Measurements from ENCODE around the gene ATXN7L1.

Gene ATXN7L1

DNA sequence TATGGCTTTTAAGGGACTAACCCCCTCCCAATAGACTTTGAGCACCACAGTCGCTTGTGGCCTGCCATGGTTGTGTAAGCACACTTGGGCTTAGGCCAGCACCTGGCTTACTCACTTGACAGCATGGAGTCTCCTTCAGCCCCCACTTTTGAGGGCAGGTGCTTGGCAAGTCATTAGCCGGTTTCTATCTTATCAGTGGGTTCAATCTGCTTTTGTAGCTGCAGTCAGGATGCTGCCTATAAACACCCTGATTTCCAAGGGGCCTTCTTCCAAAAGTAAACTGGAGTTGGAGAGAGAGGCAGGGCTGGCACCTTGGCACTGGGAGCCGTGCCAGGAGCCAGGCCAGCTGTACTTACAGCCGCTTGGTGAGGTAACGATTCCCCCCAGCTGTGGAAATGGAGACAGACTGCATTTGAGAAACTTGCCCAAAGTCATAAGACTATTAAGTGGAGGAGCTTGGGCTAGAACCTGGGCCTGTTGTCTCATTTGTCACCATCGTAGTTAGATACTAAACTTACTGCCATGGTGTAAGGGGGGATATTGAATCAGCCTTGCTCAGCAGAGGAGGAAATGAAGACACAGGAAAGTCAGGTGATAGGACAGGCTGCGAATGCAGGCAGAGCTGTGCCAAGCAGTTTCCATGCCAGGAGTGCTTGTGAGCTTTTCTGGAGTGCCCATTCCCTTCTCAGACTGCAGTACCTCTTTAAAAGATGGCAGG is 202.9 kb downstream of the ATXN7L1 start:
- H3K4ac ChIP-seq (ENCODE audit: low read depth, low read length), result no peak overlapping the region
- no peak overlapping the region for H2BK5ac ChIP-seq (ENCODE audit: low read depth, low read length, poor library complexity)
- no peak overlapping the region for H3K14ac ChIP-seq (ENCODE audit: low read length)
- no peak overlapping the region for H2BK120ac ChIP-seq (ENCODE audit: insufficient read depth, low read length, poor library complexity)
- H3K9me3 ChIP-seq (ENCODE audit: insufficient read depth, low read depth, low read length), result peaks cover 2% of the 10 kb centered on the region
- no peaks in the 10 kb centered on the region for H3K4me1 ChIP-seq (ENCODE audit: control insufficient read depth in 1 of 2, insufficient read depth in 2 of 2, low read length in 2 of 2)
- H3K36me3 ChIP-seq (ENCODE audit: control insufficient read depth in 1 of 2, insufficient read depth in 2 of 2, low read length in 2 of 2), result no peaks in the 10 kb centered on the region
- no peak overlapping the region for H2AK5ac ChIP-seq (ENCODE audit: low read length)
- no peak overlapping the region for H3K23ac ChIP-seq (ENCODE audit: low read length)
- no peak overlapping the region for H4K12ac ChIP-seq (ENCODE audit: low read depth, low read length)
- no peak overlapping the region for H2BK12ac ChIP-seq (ENCODE audit: low read length)
- H3K4me2 ChIP-seq (ENCODE audit: low read length), result no peak overlapping the region
- no peaks in the 10 kb centered on the region for H3K79me1 ChIP-seq (ENCODE audit: low read length)
- no peak overlapping the region for H3K27ac ChIP-seq (ENCODE audit: low read depth, low read length)
- no peak overlapping the region for H4K8ac ChIP-seq (ENCODE audit: low read depth, low read length)
- WGBS (ENCODE audit: extremely low coverage, insufficient coverage, insufficient read length), result no CpG with 5 or more reads among the region's 7 CpGs
- no peak overlapping the region for H3K9ac ChIP-seq (ENCODE audit: low read length)
- no peak overlapping the region for H2AFZ ChIP-seq (ENCODE audit: insufficient read depth, low read length, poor library complexity)
- no peak overlapping the region for H4K91ac ChIP-seq (ENCODE audit: low read depth, low read length)
- no peak overlapping the region for H3K18ac ChIP-seq (ENCODE audit: low read length)
- no peak for DNase-seq
- no peaks in the 10 kb centered on the region for H3K79me2 ChIP-seq (ENCODE audit: control insufficient read depth, insufficient read depth, low read length, poor library complexity)
- H3K27me3 ChIP-seq (ENCODE audit: insufficient read depth, low read length), result no peaks in the 10 kb centered on the region
- H3K4me3 ChIP-seq (ENCODE audit: low read depth, low read length), result no peak overlapping the region

DNA sequence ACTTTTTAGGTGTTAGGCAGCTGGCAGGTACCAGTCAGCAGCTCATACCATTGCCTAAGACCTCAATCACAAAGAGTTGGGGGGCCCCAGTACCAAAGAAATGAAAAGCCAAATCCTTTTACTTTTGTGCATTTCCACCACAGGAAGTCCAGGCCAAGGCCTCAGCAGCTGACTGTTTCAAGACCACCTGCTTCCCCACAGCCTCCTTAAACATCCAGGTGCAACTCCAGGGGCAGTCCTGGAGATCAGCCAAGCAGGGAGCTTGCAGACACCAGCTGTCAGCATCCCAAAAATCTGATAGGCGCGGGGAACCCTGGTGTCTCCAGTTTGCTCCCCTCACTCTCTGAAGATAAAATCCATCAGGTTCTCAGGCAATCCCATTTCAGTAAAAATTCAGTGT is 203.6 kb downstream of the ATXN7L1 start:
- H3K79me1 ChIP-seq (ENCODE audit: low read length), result no peaks in the 10 kb centered on the region
- H3K9me3 ChIP-seq (ENCODE audit: insufficient read depth, low read depth, low read length), result peaks cover 2% of the 10 kb centered on the region
- H2BK12ac ChIP-seq (ENCODE audit: low read length), result no peak overlapping the region
- DNase-seq, result no peak
- no peaks in the 10 kb centered on the region for H3K4me1 ChIP-seq (ENCODE audit: control insufficient read depth in 1 of 2, insufficient read depth in 2 of 2, low read length in 2 of 2)
- no peak overlapping the region for H4K8ac ChIP-seq (ENCODE audit: low read depth, low read length)
- H3K36me3 ChIP-seq (ENCODE audit: control insufficient read depth in 1 of 2, insufficient read depth in 2 of 2, low read length in 2 of 2), result no peaks in the 10 kb centered on the region
- H4K91ac ChIP-seq (ENCODE audit: low read depth, low read length), result no peak overlapping the region
- no peak overlapping the region for H3K18ac ChIP-seq (ENCODE audit: low read length)
- H2AFZ ChIP-seq (ENCODE audit: insufficient read depth, low read length, poor library complexity), result no peak overlapping the region
- H3K4me2 ChIP-seq (ENCODE audit: low read length), result no peak overlapping the region
- H3K27me3 ChIP-seq (ENCODE audit: insufficient read depth, low read length), result no peaks in the 10 kb centered on the region
- H2BK5ac ChIP-seq (ENCODE audit: low read depth, low read length, poor library complexity), result no peak overlapping the region
- no peak overlapping the region for H2AK5ac ChIP-seq (ENCODE audit: low read length)
- no CpG with 5 or more reads among the region's 2 CpGs for WGBS (ENCODE audit: extremely low coverage, insufficient coverage, insufficient read length)
- no peaks in the 10 kb centered on the region for H3K79me2 ChIP-seq (ENCODE audit: control insufficient read depth, insufficient read depth, low read length, poor library complexity)
- H3K14ac ChIP-seq (ENCODE audit: low read length), result no peak overlapping the region
- H4K12ac ChIP-seq (ENCODE audit: low read depth, low read length), result no peak overlapping the region
- H3K23ac ChIP-seq (ENCODE audit: low read length), result no peak overlapping the region
- no peak overlapping the region for H3K27ac ChIP-seq (ENCODE audit: low read depth, low read length)
- no peak overlapping the region for H3K9ac ChIP-seq (ENCODE audit: low read length)
- H2BK120ac ChIP-seq (ENCODE audit: insufficient read depth, low read length, poor library complexity), result no peak overlapping the region
- H3K4ac ChIP-seq (ENCODE audit: low read depth, low read length), result no peak overlapping the region
- H3K4me3 ChIP-seq (ENCODE audit: low read depth, low read length), result no peak overlapping the region

DNA sequence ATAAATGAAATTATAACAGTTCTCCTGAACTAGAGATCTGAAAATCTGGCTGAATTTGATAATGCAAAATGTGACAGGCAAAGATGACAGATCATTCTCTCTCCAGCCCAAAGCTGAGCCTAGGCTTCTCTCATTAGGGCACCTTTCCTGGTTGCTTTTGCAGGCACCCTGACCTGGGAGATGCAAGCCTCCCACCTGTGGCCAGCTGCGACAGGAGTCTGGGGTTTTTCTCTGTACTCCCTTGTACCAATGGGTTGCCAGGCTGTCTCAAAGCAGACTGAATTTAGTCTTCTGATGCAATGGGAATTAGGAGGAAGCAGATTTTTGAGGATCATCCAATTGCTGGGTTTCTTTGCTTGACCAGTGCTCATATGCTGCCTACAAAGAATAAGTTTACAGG is 210.1 kb downstream of the ATXN7L1 start:
- no peak overlapping the region for H3K14ac ChIP-seq (ENCODE audit: low read length)
- no peak overlapping the region for H4K91ac ChIP-seq (ENCODE audit: low read depth, low read length)
- H3K36me3 ChIP-seq (ENCODE audit: control insufficient read depth in 1 of 2, insufficient read depth in 2 of 2, low read length in 2 of 2), result no peaks in the 10 kb centered on the region
- no peak overlapping the region for H2BK12ac ChIP-seq (ENCODE audit: low read length)
- no peak overlapping the region for H3K4ac ChIP-seq (ENCODE audit: low read depth, low read length)
- no peaks in the 10 kb centered on the region for H3K79me2 ChIP-seq (ENCODE audit: control insufficient read depth, insufficient read depth, low read length, poor library complexity)
- no peak overlapping the region for H3K18ac ChIP-seq (ENCODE audit: low read length)
- H3K4me2 ChIP-seq (ENCODE audit: low read length), result no peak overlapping the region
- H3K9me3 ChIP-seq (ENCODE audit: insufficient read depth, low read depth, low read length), result no peaks in the 10 kb centered on the region
- no peak overlapping the region for H2BK120ac ChIP-seq (ENCODE audit: insufficient read depth, low read length, poor library complexity)
- no peak overlapping the region for H3K27ac ChIP-seq (ENCODE audit: low read depth, low read length)
- WGBS (ENCODE audit: extremely low coverage, insufficient coverage, insufficient read length), result no CpG with 5 or more reads among the region's 1 CpG
- H3K4me3 ChIP-seq (ENCODE audit: low read depth, low read length), result no peak overlapping the region
- DNase-seq, result no peak
- no peak overlapping the region for H2AFZ ChIP-seq (ENCODE audit: insufficient read depth, low read length, poor library complexity)
- no peak overlapping the region for H2AK5ac ChIP-seq (ENCODE audit: low read length)
- no peak overlapping the region for H2BK5ac ChIP-seq (ENCODE audit: low read depth, low read length, poor library complexity)
- no peak overlapping the region for H4K12ac ChIP-seq (ENCODE audit: low read depth, low read length)
- no peaks in the 10 kb centered on the region for H3K79me1 ChIP-seq (ENCODE audit: low read length)
- no peak overlapping the region for H4K8ac ChIP-seq (ENCODE audit: low read depth, low read length)
- no peak overlapping the region for H3K9ac ChIP-seq (ENCODE audit: low read length)
- peaks cover 8 to 10% of the 10 kb centered on the region in 2 experiments for H3K4me1 ChIP-seq (ENCODE audit: control insufficient read depth in 1 of 2, insufficient read depth in 2 of 2, low read length in 2 of 2)
- no peaks in the 10 kb centered on the region for H3K27me3 ChIP-seq (ENCODE audit: insufficient read depth, low read length)
- no peak overlapping the region for H3K23ac ChIP-seq (ENCODE audit: low read length)

DNA sequence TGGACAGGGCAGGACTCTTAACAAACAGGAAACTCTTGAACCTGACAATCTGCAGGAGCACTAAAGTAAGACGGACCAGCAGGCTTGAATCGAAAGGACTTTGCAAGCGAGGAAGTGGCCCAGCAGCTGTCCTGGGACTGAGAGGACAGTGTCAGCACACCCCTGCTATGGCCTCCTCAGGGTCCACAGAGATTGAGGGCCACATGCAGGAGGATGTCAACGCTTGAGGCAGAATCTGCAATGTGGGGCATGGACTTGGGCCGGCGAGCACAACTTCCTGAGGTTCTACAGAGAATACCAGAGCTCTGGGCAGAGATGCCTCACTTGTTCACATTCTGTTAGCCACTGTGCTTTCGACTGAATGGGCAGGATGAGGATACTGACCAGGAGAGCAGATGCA is 210.7 kb downstream of the ATXN7L1 start:
- no peaks in the 10 kb centered on the region for H3K27me3 ChIP-seq (ENCODE audit: insufficient read depth, low read length)
- no peak overlapping the region for H2AFZ ChIP-seq (ENCODE audit: insufficient read depth, low read length, poor library complexity)
- no peak overlapping the region for H4K8ac ChIP-seq (ENCODE audit: low read depth, low read length)
- no peak overlapping the region for H3K23ac ChIP-seq (ENCODE audit: low read length)
- H3K9me3 ChIP-seq (ENCODE audit: insufficient read depth, low read depth, low read length), result no peaks in the 10 kb centered on the region
- no peak for DNase-seq
- WGBS (ENCODE audit: extremely low coverage, insufficient coverage, insufficient read length), result no CpG with 5 or more reads among the region's 7 CpGs
- no peak overlapping the region for H3K18ac ChIP-seq (ENCODE audit: low read length)
- H4K12ac ChIP-seq (ENCODE audit: low read depth, low read length), result no peak overlapping the region
- no peak overlapping the region for H3K4me3 ChIP-seq (ENCODE audit: low read depth, low read length)
- H3K9ac ChIP-seq (ENCODE audit: low read length), result no peak overlapping the region
- no peak overlapping the region for H2BK12ac ChIP-seq (ENCODE audit: low read length)
- H3K4ac ChIP-seq (ENCODE audit: low read depth, low read length), result no peak overlapping the region
- no peak overlapping the region for H3K4me2 ChIP-seq (ENCODE audit: low read length)
- no peak overlapping the region for H2BK120ac ChIP-seq (ENCODE audit: insufficient read depth, low read length, poor library complexity)
- no peaks in the 10 kb centered on the region for H3K79me2 ChIP-seq (ENCODE audit: control insufficient read depth, insufficient read depth, low read length, poor library complexity)
- no peaks in the 10 kb centered on the region for H3K36me3 ChIP-seq (ENCODE audit: control insufficient read depth in 1 of 2, insufficient read depth in 2 of 2, low read length in 2 of 2)
- no peak overlapping the region for H2AK5ac ChIP-seq (ENCODE audit: low read length)
- no peak overlapping the region for H2BK5ac ChIP-seq (ENCODE audit: low read depth, low read length, poor library complexity)
- no peak overlapping the region for H3K27ac ChIP-seq (ENCODE audit: low read depth, low read length)
- H3K4me1 ChIP-seq (ENCODE audit: control insufficient read depth in 1 of 2, insufficient read depth in 2 of 2, low read length in 2 of 2), result peaks cover 8 to 10% of the 10 kb centered on the region in 2 experiments
- no peaks in the 10 kb centered on the region for H3K79me1 ChIP-seq (ENCODE audit: low read length)
- H3K14ac ChIP-seq (ENCODE audit: low read length), result no peak overlapping the region
- H4K91ac ChIP-seq (ENCODE audit: low read depth, low read length), result no peak overlapping the region

Data from trophoblast cell (in vitro differentiated cells and primary cell).